COR-L47 (cell line): Measurements from ENCODE around the gene NSG1.
"Not testable (repeated sequence)": the region's sequence is repeated elsewhere in the genome, so short reads cannot be mapped to it uniquely, and the experiment has no call there.

Experiments used
- DNase-seq: peaks from one replicate; lab custom pipeline; 2025; lab: John Stamatoyannopoulos, UW

The NSG1 gene, protein sequence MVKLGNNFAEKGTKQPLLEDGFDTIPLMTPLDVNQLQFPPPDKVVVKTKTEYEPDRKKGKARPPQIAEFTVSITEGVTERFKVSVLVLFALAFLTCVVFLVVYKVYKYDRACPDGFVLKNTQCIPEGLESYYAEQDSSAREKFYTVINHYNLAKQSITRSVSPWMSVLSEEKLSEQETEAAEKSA

DNA sequence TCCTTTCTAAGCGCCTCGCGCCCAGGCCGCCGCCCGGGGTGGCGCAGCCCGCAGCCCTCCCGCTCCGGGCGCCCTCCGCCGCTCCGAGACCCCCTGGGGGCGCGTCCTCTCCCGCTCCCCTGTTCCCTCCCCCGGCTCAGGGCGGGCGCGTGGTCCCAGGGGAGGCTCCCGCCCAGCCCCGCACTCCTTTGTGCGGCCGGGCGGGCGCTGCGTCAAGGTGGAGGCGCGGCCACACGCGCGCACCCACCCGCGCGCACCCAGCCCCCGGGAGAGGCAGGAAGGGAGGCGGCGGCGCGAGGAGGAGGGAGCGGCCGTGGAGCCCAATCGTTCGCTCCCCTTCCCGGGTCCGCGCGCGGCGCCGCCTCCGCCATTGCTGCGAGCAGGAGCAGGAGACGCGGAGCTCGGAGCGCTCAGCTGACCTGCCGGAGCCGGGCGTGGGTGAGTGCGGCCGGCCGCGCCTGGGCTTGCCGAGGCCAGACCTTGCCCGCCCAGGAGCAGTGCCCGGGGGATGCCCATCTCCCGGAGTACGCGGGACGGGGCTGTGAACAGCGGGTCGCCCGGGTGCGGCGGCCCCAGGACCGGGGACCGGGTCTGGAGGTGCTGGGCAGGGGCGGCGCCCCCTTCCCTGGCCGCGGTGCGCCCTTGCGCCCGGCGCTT, at the start of gene NSG1:
TSS of gene NSG1 (plus strand) at position 367 of the 657 bp plus-strand sequence. CDS start 528 bp downstream, outside the sequence.
- DNase-seq: peak; percentile 77

DNA sequence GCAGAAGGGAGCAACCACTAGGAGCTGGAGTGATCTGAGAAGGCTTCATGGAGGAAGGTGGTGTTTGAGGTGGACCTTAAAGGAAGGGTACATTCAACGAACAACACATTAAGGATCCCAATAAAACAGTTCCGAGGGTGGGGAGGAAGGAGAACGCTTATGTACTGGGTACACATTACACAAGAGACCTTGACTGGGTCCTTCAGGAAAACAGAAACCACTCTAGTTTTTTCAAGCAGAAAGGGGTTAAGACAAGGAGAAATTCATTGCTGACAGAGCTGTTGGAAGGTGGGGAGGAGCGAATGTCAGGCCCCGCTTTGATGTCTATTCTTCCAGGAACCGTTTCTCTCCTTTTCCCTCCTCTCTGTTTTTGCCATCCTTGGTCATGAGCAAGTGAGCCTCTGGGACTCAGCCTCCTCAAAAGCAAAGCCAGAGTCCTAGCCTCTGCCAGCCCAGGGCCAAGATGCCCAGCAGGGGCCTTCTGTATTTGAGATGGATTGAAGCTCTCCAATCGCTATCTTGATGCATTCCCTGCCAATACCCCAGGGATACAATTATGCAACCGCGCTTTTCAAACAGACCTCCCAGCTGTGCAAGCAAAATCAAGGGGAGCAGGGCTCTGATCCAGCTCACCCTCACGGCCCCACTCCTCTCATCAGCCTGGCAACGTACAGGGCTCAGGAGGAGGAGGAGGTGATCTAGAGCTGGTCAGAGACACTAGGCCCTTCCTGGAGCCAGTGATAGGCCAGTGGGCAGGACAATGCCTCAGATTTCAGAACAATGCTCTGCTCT, 48.5 kb upstream of the NSG1 start:
- peak; percentile 20 for DNase-seq

DNA sequence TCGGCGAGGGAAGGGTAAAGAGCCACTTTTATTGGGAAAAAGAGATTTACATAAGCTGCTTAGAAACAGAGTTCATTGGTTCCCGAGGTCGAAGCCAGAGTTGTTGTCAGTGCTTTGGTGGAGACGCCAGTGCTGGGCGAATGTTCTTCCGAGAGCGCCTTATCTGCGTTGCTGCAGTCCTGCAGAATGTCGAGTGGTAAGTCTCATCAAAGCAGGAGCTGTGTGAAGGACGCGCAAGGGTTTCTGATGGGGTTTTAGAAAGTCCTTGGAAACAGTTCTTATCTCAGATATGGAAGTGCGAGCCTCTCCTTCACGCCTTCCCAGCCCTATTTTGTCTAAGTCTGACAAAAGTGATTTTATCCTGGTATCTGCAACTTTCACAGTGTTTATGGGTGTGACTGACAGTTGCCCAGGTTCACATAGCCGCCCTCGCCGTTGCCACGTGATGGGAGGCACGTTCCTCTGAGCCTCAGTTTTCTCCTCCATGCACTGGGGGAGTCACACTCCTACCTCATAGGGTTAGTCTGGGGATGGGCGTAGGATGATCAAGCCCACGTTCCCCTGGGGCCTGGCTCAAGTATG, 47.3 kb upstream of the NSG1 start:
- no peak for DNase-seq

DNA sequence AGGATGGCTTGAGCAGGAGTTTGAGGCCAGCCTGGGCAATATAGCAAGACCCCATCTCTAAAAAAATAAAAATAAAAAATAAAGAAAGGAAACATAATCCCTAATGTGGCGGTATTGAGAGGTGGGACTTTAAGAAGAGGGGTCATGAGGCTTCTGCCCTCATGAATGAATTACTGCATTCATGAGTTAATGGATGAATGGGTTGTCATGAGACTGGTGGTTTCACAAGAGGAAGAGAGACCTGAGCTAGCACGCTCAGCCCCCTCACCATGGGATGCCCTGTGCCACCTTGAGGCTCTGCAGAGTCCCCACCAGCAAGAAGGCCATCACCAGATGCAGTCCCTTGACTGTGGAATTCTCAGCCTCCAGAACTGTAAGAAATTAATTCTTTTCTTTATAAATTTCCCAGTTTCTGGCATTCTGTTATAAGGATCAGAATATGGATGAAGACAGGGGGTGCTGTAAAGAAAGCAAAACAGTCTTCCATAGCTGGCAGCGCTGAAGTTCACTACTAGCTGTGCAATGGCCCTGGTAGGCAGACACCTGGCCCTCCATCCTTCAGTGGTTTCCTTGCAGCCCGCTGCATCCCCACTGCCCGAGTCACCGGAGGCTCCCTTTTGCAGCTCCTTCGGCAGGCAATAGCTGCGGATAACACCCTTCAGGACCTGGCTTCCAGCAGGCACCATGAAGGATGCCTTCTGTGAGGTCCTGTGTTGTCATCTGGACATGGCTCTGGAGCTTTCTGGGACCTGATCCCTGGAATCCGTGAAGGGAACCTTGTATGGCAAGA, 44.8 kb upstream of the NSG1 start:
- DNase-seq: no peak

DNA sequence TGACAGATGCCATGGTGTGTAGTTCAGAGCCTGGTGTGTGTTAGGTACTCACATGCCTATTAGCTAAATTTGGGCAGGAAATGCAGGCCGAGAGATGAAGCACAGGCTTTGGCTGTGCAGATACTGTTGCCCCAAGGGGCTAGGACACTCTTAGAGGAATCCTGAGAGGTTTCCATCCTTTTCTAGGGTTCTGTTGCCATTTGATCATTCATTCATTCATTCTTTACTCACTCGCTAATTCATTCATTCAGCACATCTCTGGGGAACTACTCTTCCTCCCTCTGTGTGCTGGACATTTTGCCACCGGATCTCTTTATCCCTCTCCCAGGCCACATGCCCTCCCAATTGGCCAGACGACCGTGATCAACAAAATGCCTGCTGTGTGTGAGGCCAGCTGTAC, 43.9 kb upstream of the NSG1 start:
- DNase-seq: no peak

DNA sequence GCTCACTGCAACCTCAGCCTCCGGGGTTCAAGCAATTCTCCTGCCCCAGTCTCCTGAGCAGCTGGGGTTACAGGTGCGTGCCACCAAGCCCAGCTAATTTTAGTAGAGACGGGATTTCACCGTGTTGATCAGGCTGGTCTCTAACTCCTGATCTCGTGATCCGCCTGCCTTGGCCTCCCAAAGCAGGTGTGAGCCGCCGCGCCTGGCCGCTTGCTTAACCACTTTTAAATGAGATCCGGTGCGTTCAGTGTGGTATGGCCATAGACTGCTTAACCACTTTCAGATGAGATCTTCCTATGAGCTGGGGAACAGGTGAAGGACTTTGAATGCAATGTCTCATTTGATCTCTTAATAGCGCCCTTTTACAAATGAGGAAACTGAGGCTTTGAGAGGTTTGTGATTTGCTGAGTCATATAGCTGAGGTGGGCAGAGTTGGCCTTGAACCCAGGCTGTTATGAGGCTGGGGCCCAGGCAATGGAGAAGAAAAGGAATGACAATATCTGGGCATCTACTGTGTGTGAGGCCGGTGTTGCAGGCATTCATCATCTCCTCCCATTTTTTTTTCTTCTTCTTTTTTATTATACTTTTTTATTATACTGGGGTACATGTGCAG, 41.9 kb upstream of the NSG1 start:
- no peak for DNase-seq

DNA sequence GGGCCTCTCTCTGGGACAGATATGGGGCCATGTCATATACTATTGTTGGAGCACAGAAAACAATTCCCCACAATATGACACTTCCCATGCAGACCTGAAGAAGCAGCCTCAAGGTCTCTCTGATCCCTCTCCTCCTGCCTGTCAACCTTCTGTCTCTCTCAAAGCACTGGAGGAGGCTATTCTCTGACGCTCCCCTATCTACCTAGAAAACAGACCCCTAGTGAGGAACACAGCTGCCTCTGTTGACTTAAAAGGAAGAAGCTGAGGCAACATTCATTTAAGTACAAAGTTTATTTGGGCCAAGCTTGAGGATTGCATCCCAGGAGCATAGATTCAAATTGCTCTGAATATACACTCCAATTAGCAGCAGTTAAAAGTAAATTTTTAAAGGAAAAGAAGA, 39.3 kb upstream of the NSG1 start:
- no peak for DNase-seq

DNA sequence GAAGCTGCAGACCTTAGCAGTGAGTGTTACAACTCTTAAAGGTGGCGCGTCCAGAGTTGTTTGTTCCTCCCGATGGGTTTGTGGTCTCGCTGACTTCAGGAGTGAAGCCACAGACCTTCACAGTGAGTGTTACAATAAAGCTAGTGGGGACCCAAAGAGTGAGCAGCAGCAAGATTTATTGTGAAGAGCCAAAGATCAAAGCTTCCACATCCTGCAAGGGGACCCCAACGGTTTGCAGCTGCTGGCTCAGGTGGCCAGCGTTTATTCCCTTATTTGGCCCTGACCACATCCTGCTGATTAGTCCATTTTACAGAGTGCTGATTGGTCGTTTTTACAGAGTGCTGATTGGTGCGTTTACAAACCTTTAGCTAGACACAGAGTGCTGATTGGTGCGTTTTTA, 38.3 kb upstream of the NSG1 start:
- not testable (repeated sequence) for DNase-seq

DNA sequence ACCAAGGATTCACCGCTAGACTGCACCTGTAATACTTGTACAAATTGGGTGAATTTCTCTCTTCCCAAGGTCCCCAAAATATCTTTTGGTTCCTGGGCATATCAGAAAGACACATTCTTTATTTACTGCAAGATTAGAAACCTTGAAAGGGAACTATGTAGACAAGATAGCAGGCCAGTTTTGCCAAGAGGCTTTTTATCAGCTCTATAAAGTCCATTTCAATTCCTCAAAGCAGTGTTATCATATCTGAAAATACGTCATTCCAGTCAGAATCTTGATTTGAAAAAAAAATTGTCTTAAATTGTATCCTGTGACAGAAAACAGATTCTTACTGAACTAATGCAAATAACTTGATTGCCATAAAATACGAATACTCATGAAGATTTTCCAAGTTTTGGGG, 37.0 kb upstream of the NSG1 start:
- no peak for DNase-seq

DNA sequence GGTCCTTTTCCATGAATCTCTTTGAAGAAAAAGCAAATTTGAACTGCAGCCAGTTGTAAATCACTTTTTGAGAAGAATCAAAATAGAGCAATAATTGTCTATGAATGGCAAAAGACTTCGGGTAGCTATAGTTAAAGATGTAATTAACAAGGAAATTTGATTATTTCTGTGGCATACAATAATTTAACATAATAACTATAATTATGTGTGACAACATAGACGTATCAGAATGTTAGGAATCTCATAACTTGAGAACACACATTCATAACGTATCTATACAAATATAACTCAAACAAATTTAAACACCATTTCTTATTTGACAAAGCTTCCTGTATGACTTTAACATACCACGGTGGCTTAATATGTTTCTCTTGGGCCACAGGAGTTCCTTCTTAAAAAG, 36.0 kb upstream of the NSG1 start:
- DNase-seq: no peak

DNA sequence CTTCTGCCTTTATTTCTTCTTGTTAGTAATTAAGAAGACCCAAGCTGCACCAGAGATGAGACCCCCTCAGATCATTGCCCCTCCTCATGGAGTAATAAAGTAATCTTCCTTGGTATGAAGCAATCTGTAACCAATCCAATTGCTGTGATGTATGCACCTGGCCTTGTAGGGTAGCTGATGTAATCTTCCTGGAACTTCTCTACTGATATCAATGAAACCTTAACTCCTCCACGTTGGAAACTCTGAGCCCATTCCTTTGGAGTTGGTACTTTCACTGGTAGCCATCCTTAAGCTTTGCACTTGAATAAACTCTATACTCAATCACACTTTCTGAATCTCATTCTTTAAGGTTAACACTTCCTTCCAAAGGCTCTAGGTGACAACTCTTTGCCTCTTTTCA, 31.6 kb upstream of the NSG1 start:
- DNase-seq: no peak

DNA sequence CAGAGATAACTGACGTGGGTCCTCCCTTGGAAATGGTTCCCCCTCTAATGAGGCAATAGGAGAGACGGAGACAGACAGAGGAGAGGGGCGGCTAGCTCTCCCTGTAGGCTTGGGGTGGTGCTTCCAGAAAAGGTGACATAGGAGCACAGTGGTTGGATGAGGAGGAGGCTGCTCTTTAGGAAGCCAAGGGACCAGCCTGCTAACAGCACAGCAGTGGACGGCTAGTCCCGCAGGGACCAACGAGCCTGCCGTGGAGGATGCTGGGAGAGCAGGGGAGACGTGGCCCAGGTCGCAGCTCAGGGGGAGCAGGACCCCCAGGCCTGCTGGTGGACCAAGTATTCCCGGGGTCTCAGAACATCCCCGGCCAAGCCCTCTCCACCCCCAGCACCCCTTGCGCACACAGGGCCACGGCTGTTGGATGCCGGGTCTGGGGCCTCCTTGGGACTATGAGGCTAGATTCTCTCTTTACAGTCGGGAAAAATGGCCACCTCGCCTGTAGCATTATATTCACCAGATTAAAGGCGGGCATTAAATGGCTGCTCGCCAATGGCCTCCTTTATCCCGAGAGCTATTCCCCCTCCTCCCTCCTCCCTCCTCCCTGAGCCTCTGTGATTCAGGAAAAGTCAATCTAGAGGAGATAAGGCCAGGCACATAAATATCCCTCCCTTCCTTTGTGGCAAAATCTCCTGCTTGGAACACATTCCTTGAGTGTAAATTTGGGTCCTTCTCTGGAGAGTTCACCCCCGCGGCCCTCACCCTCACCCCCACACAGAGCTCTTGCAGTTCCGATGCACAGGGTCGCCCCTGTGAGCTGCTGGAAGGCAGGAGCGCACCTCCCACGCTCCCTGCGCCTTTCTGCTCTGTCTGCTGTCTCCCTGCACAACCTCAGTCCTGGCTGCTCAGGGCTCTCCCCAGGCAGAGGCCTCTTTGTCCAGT, 30.5 kb upstream of the NSG1 start:
- no peak for DNase-seq

DNA sequence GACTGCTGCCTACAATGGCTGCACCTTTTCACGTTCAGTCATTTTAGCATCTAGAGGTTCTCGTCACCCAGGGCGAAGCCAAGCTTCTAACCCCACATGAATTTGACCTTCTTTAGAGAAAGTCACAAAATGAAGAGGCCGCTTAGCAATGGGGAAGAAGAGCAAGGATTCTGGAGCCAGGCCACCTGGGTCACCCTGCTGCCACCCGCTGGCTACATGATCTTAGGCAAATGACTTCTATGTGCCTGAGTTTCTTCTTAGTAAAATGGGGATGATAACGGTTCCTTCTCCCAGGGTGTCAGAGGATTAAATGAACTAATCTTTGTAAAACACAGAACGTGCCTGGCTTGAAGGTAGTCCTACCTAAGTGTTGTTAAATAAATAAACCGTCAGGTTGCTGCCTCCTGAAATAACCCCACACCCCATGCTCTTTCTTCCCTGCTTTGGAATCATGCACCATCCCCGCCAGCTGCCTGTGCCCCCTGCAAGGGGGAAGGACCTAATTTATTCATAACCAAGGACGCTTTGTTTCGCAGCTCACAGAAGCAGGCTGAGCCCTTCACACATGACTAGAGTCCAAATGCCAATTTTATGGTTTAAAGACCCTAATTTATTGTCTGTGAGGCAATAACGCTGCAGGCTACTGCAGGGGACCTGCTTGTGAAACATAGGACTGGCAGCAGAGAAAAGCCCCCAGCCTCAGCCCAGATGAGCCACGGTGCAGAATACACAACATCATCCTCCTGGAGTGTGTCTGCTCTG, 28.6 kb upstream of the NSG1 start:
- no peak for DNase-seq

DNA sequence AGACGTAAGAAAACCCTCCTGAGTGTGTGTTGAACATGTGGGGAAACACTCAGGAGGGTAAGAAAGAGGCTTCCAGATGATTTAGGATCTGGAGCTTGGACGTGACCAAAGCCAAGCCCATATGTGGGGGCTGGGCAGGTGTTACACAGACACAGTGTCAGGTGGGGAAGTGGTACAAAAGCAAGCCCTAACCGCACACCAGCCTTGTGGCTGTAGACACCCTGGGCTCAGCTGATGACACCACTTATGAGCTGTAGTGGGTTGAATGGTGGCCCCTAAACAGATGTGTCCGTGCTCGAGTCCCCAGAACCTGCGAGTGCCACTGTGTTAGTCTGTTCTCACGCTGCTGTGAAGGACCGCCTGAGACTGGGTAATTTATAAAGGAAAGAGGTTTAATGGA, 25.0 kb upstream of the NSG1 start:
- no peak for DNase-seq

DNA sequence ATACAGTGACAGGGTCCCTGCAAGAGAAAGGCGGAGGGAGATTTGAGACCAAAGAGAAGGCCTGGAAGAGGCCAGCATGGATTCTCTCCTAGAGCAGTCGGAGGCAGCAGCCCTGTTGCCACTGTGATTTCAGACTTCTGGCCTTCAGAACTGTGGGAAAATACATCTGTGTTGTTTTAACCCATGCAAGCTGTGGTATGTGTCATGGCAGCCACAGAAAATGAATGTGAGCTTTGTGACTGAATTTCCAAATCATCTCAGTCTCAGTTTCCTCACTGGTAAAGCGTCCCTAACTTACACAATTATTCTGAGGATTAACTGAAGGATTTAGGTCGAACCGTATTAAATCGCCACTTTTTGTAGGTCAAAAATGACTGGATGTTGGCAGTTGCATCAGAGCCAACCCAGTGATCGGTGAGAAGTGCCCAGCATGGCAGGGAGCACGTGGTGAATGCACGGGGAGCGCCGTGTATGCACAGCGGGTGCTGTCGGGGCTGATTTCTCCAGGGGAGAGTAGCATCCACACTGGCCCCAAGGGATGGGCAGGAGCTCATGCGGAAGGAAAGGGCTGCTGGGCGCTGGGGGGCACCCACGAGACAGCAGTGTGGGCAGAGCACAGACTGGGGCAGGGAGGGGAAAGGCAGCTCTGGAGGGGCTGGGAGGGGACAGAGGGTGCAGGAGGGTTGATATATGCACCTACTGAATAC, 23.8 kb upstream of the NSG1 start:
- no peak for DNase-seq

DNA sequence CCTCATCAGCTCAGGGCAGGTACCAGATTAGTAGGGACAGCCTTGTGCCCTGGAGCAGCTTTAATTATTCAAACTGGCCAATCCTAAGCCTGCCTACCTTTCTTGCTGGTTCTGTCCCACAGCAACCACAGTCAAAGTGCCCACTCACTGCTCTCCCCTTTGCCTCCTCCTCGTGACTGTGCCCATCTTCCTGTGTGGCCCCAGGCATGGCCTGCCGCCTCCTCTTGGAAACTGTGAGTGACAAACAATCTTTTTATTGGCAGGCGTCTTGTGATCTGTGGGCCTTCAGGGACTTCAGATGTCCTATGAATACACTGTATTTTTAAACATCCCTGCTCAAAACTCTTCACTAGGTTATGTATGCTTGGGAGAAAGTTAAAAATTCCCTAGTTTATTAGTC, 22.8 kb upstream of the NSG1 start:
- DNase-seq: no peak

DNA sequence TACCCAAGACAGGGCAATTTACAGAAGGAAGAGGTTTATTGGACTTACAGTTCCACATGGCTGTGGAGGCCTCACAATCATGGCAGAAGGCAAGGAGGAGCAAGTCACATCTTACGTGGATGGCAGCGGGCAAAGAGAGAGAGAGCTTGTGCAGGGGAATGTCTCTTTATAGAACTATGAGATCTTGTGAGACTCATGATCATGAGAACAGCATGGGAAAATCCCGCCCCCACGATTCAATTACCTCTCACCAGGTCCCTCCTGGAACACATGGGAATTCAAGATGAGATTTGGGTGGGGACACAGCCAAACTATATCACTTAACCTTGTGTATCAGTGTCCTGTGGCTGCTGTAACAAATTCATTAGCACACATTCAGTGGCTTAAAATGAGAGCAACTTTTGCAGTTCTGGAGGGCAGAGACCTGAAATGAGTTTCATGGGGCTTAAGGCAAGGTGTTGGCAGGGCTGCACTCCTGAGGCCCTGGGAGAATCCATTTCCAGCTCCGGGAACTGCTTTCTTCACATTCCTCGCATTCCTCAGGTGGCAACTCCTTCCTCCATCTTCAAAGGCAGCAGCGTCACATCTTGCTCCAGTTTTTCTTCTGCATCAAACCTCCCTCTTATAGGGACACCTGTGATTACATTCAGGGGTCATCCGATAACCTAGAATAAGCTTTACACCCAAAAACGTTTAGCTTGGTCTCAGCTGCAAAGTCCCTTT, 22.3 kb upstream of the NSG1 start:
- DNase-seq: no peak

DNA sequence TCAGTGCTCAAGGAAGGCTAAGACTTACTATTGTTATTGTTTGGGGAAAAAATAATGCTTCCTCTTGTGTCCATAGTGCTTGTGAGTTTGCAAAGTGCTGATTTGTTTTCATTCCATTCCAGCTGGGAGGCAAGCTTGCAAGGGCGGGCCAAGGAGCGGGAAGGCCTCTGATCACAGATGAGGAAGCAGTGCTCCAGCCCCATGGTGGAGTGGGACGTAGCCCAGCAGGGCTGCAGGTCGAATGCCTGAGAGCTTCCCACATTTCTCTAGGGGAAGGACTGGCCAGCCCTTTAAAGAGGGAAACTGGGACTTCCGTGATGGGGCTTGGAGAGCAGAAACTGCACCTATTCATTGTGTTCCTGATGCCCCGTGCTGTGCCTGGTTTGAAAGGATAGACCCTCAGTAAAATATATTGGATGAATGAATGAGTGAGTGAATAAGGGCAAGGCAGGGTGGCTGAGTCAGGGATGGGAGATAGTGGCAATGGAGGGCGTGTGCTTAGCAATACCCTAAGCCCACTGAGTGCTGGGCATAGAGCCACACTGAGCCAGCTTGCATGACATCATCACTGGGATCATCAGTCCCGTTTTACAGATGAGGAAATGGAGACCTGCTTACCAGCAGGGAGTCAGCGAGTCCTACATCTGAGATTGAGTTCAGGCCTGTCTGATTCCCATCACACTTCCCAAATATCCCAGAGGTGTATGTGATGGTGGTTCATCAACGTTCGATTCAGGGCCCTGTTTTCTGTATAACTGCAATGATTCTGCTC, 17.9 kb upstream of the NSG1 start:
- DNase-seq: no peak
